GM19397 (cell line): ENCODE data around the gene KRTAP10-2.
"Not testable (repeated sequence)": the region's sequence is repeated elsewhere in the genome, so short reads cannot be mapped to it uniquely, and the experiment has no call there.

Source experiments
- ATAC-seq: cut with Tn5 transposase; IDR thresholded peaks from one replicate; pipeline ENCODE4 v1.9.1; 2021; ENCODE audit warnings: mild to moderate bottlenecking, moderate library complexity; ENCODE audit not compliant: unreplicated experiment

The KRTAP10-2 gene

GRCh38 chr21:44568261-44568660, 17.0 kb upstream of the KRTAP10-2 start:
- no peak for ATAC-seq

GRCh38 chr21:44567481-44568171, 16.3 kb upstream of the KRTAP10-2 start:
- no peak for ATAC-seq

GRCh38 chr21:44566403-44566802, 15.1 kb upstream of the KRTAP10-2 start:
- no peak for ATAC-seq

- no peak for ATAC-seq
Observed at GRCh38 chr21:44564886-44565598, 13.7 kb upstream of the KRTAP10-2 start.

GRCh38 chr21:44564099-44564498, 12.8 kb upstream of the KRTAP10-2 start:
- ATAC-seq, result no peak

GRCh38 chr21:44558695-44559094, 7.4 kb upstream of the KRTAP10-2 start, which contains the start of gene KRTAP10-3:
Gene KRTAP10-3 (minus strand): TSS chr21:44558795. CDS start chr21:44558715, 80 bp downstream.
- ATAC-seq, result no peak

GRCh38 chr21:44558329-44558675, 7.0 kb upstream of the KRTAP10-2 start:
- not testable (repeated sequence) for ATAC-seq

GRCh38 chr21:44557491-44558328, 6.4 kb upstream of the KRTAP10-2 start:
- ATAC-seq, result no peak

- ATAC-seq, result no peak
Observed at GRCh38 chr21:44556879-44557278, 5.6 kb upstream of the KRTAP10-2 start.

GRCh38 chr21:44555200-44555875, 4.0 kb upstream of the KRTAP10-2 start:
- ATAC-seq, result no peak

GRCh38 chr21:44552681-44553080, 1.4 kb upstream of the KRTAP10-2 start:
- no peak for ATAC-seq

- ATAC-seq, result no peak
Observed at GRCh38 chr21:44552136-44552535, 831 bp upstream of the KRTAP10-2 start.

GRCh38 chr21:44550807-44551206, 498 bp downstream of the KRTAP10-2 start:
- ATAC-seq, result no peak

GRCh38 chr21:44550285-44550684, 1.0 kb downstream of the KRTAP10-2 start:
- not testable (repeated sequence) for ATAC-seq

- ATAC-seq, result no peak
Observed at GRCh38 chr21:44549525-44550211, 1.6 kb downstream of the KRTAP10-2 start.

GRCh38 chr21:44548922-44549321, 2.4 kb downstream of the KRTAP10-2 start:
- no peak for ATAC-seq

GRCh38 chr21:44548381-44548780, 2.9 kb downstream of the KRTAP10-2 start:
- ATAC-seq, result no peak

- no peak for ATAC-seq
Observed at GRCh38 chr21:44547656-44548331, 3.5 kb downstream of the KRTAP10-2 start.

- ATAC-seq, result no peak
Observed at GRCh38 chr21:44544566-44544965, 6.7 kb downstream of the KRTAP10-2 start.

GRCh38 chr21:44542716-44543115, 8.6 kb downstream of the KRTAP10-2 start:
- ATAC-seq, result no peak
